ENCODE measurements around the gene TMEM240. TPM values are rescaled to one million over a fixed set of nuclear protein-coding genes. Genes with fewer than 3 reads are reported as not detected.
"Not testable (repeated sequence)": the region's sequence is repeated elsewhere in the genome, so short reads cannot be mapped to it uniquely, and the experiment has no call there.

The TMEM240 gene
- total RNA-seq, 1 donor from 2014 or later: 7.0 TPM

GRCh38 chr1:1559066-1559465 lies 18.6 kb upstream of the TMEM240 start:
- Histone ChIP-seq H3K79me2 (ENCODE audit: insufficient read depth, low read length) (peaks cover 62% of the 10 kb centered on the region), H3K4me3 (ENCODE audit: insufficient read depth, low read depth, low read length) (no peak overlapping the region), H3K27ac (ENCODE audit: low read depth, low read length) (no peak overlapping the region), H2AFZ (ENCODE audit: low read depth, low read length) (no peak overlapping the region), H3K36me3 (ENCODE audit: insufficient read depth, low read length) (peaks cover 12% of the 10 kb centered on the region), H4K20me1 (ENCODE audit: insufficient read depth, low read length) (peaks cover 87% of the 10 kb centered on the region), H3K4me2 (ENCODE audit: low read length) (no peak overlapping the region), H3K27me3 (ENCODE audit: insufficient read depth, low read length) (no peaks in the 10 kb centered on the region), H3K4me1 (ENCODE audit: insufficient read depth, low read length) (peaks cover 5% of the 10 kb centered on the region), H3K9me3 (ENCODE audit: insufficient read depth, low read depth, low read length) (no peaks in the 10 kb centered on the region), H3K9ac (ENCODE audit: low read length) (no peak overlapping the region)
- Mint-ChIP-seq H3K27ac (ENCODE audit: unreplicated experiment) (no peak overlapping the region), H3K4me1 (ENCODE audit: low read depth, unreplicated experiment) (peaks cover 9% of the 10 kb centered on the region), H3K9me3 (ENCODE audit: unreplicated experiment) (no peaks in the 10 kb centered on the region), H3K27me3 (ENCODE audit: low read depth, unreplicated experiment) (no peaks in the 10 kb centered on the region), H3K4me3 (ENCODE audit: unreplicated experiment) (no peak overlapping the region), H3K36me3 (ENCODE audit: low read depth, unreplicated experiment) (peaks cover 22% of the 10 kb centered on the region)
- TF ChIP-seq EZH2 (IDR thresholded peaks at IDR 0.05; ENCODE audit: insufficient read depth, low read length): no peak
- TF ChIP-seq, protein P1, sequence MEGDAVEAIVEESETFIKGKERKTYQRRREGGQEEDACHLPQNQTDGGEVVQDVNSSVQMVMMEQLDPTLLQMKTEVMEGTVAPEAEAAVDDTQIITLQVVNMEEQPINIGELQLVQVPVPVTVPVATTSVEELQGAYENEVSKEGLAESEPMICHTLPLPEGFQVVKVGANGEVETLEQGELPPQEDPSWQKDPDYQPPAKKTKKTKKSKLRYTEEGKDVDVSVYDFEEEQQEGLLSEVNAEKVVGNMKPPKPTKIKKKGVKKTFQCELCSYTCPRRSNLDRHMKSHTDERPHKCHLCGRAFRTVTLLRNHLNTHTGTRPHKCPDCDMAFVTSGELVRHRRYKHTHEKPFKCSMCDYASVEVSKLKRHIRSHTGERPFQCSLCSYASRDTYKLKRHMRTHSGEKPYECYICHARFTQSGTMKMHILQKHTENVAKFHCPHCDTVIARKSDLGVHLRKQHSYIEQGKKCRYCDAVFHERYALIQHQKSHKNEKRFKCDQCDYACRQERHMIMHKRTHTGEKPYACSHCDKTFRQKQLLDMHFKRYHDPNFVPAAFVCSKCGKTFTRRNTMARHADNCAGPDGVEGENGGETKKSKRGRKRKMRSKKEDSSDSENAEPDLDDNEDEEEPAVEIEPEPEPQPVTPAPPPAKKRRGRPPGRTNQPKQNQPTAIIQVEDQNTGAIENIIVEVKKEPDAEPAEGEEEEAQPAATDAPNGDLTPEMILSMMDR (IDR thresholded peaks at IDR 0.05; ENCODE audit: insufficient read depth, low read depth, low read length): no peak
- no peak for FAIRE-seq
- no peak for DNase-seq (ENCODE audit: low read depth)

DNA sequence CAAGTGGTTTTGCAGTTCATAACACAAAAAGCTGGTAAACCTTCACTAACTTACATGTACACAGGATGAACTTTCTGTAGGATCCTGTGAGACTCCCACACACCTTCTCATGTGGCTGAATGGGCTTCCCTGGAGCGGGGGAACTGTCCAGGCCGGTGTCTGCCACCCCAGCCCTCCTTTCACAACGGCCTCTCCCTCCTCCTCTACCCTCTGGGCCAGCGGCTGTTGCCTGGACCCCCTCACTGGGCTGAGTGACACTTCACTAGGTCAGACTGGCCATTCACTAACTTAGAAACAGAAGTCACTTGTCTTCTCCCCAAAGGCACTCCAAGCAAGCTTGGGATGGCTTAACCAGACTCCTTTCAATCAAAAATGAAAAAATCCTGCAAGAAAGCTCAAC lies 18.2 kb upstream of the TMEM240 start:
- no peak overlapping the region for H3K4me3 Mint-ChIP-seq (ENCODE audit: unreplicated experiment)
- no peak overlapping the region for H2AFZ ChIP-seq (ENCODE audit: low read depth, low read length)
- no peak overlapping the region for H3K4me3 ChIP-seq (ENCODE audit: insufficient read depth, low read depth, low read length)
- H3K9me3 Mint-ChIP-seq (ENCODE audit: unreplicated experiment): no peaks in the 10 kb centered on the region
- H3K4me1 ChIP-seq (ENCODE audit: insufficient read depth, low read length): peaks cover 5% of the 10 kb centered on the region
- FAIRE-seq: no peak
- H3K27ac ChIP-seq (ENCODE audit: low read depth, low read length): no peak overlapping the region
- H3K27me3 ChIP-seq (ENCODE audit: insufficient read depth, low read length): no peaks in the 10 kb centered on the region
- TF ChIP-seq, protein P1 (IDR thresholded peaks at IDR 0.05; ENCODE audit: insufficient read depth, low read depth, low read length): no peak
- no peak for TF ChIP-seq EZH2 (IDR thresholded peaks at IDR 0.05; ENCODE audit: insufficient read depth, low read length)
- DNase-seq (ENCODE audit: low read depth): no peak
- no peak overlapping the region for H3K9ac ChIP-seq (ENCODE audit: low read length)
- peaks cover 10% of the 10 kb centered on the region for H3K36me3 ChIP-seq (ENCODE audit: insufficient read depth, low read length)
- H3K4me1 Mint-ChIP-seq (ENCODE audit: low read depth, unreplicated experiment): peaks cover 10% of the 10 kb centered on the region
- no peaks in the 10 kb centered on the region for H3K27me3 Mint-ChIP-seq (ENCODE audit: low read depth, unreplicated experiment)
- H3K27ac Mint-ChIP-seq (ENCODE audit: unreplicated experiment): no peak overlapping the region
- peaks cover 62% of the 10 kb centered on the region for H3K79me2 ChIP-seq (ENCODE audit: insufficient read depth, low read length)
- H3K36me3 Mint-ChIP-seq (ENCODE audit: low read depth, unreplicated experiment): peaks cover 19% of the 10 kb centered on the region
- peaks cover 87% of the 10 kb centered on the region for H4K20me1 ChIP-seq (ENCODE audit: insufficient read depth, low read length)
- H3K4me2 ChIP-seq (ENCODE audit: low read length): no peak overlapping the region
- H3K9me3 ChIP-seq (ENCODE audit: insufficient read depth, low read depth, low read length): no peaks in the 10 kb centered on the region

DNA sequence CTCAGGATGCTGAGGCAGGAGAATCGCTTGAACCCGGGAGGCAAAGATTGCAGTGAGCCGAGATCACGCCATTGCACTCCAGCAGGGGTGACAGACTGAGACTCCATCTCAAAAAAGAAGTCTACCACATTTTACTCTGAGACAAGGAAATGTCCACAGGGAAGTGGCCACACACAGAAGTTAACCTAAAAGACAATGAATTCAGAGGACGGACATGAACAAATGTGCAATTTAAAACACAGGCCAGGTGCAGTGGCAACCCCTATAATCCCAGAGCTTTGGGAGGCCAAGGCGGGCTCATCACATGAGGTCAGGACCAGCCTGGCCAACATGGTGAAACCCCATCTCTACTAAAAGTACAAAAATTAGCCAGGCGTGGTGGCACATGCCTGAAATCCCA lies 17.3 kb upstream of the TMEM240 start:
- not testable (repeated sequence) for H3K9me3 ChIP-seq (ENCODE audit: insufficient read depth, low read depth, low read length); FAIRE-seq; H3K27ac Mint-ChIP-seq (ENCODE audit: unreplicated experiment); H3K4me2 ChIP-seq (ENCODE audit: low read length); DNase-seq (ENCODE audit: low read depth); H2AFZ ChIP-seq (ENCODE audit: low read depth, low read length); H3K4me3 ChIP-seq (ENCODE audit: insufficient read depth, low read depth, low read length); H3K27me3 Mint-ChIP-seq (ENCODE audit: low read depth, unreplicated experiment); H3K9me3 Mint-ChIP-seq (ENCODE audit: unreplicated experiment); H3K27ac ChIP-seq (ENCODE audit: low read depth, low read length); H3K4me3 Mint-ChIP-seq (ENCODE audit: unreplicated experiment); H3K4me1 ChIP-seq (ENCODE audit: insufficient read depth, low read length); H3K36me3 ChIP-seq (ENCODE audit: insufficient read depth, low read length); H3K27me3 ChIP-seq (ENCODE audit: insufficient read depth, low read length); H3K9ac ChIP-seq (ENCODE audit: low read length)
- peaks cover 78% of the 10 kb centered on the region for H4K20me1 ChIP-seq (ENCODE audit: insufficient read depth, low read length)
- H3K79me2 ChIP-seq (ENCODE audit: insufficient read depth, low read length): peaks cover 53% of the 10 kb centered on the region
- Mint-ChIP-seq H3K36me3 (ENCODE audit: low read depth, unreplicated experiment) (peaks cover 14% of the 10 kb centered on the region), H3K4me1 (ENCODE audit: low read depth, unreplicated experiment) (peaks cover 10% of the 10 kb centered on the region)

DNA sequence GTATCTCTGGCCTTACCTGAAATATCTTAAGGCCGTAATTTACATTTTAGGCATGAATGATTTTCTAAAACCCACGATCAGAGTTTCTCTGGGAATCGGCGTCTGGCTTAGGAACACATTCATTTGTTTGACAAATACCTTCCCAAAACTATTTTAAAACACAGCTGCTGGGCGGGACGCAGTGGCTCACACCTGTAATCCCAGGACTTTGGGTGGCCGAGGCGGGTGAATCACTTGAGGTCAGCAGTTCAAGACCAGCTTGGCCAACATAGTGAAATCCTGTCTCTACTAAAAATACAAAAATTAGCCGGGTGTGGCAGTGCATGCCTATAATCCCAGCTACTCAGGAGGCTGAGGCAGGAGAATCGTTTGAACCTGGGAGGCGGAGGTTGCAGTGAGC lies 16.5 kb upstream of the TMEM240 start:
- not testable (repeated sequence) for H3K4me3 ChIP-seq (ENCODE audit: insufficient read depth, low read depth, low read length); DNase-seq (ENCODE audit: low read depth); H3K4me1 ChIP-seq (ENCODE audit: insufficient read depth, low read length); H3K9ac ChIP-seq (ENCODE audit: low read length); H3K36me3 ChIP-seq (ENCODE audit: insufficient read depth, low read length); H3K27ac ChIP-seq (ENCODE audit: low read depth, low read length); H3K9me3 ChIP-seq (ENCODE audit: insufficient read depth, low read depth, low read length); H3K27me3 Mint-ChIP-seq (ENCODE audit: low read depth, unreplicated experiment); H3K27ac Mint-ChIP-seq (ENCODE audit: unreplicated experiment); H3K27me3 ChIP-seq (ENCODE audit: insufficient read depth, low read length); H3K4me2 ChIP-seq (ENCODE audit: low read length); H3K4me3 Mint-ChIP-seq (ENCODE audit: unreplicated experiment); H3K9me3 Mint-ChIP-seq (ENCODE audit: unreplicated experiment); FAIRE-seq; H2AFZ ChIP-seq (ENCODE audit: low read depth, low read length)
- Mint-ChIP-seq H3K4me1 (ENCODE audit: low read depth, unreplicated experiment) (peaks cover 11% of the 10 kb centered on the region), H3K36me3 (ENCODE audit: low read depth, unreplicated experiment) (peaks cover 14% of the 10 kb centered on the region)
- Histone ChIP-seq H3K79me2 (ENCODE audit: insufficient read depth, low read length) (peaks cover 52% of the 10 kb centered on the region), H4K20me1 (ENCODE audit: insufficient read depth, low read length) (peaks cover 74% of the 10 kb centered on the region)

All from astrocyte (in vitro differentiated cells and primary cell).